HG03103 (cell line): ENCODE measurements around the gene SETX.

Experiments used
- ATAC-seq: cut with Tn5 transposase; IDR thresholded peaks from one replicate; pipeline ENCODE4 v1.9.1; 2021; ENCODE audit warnings: low read depth; ENCODE audit not compliant: unreplicated experiment

The SETX gene

GRCh38 chr9:132356324-132356924, 1.6 kb upstream of the SETX start:
- ATAC-seq = no peak

- ATAC-seq = no peak
These were observed 3.3 kb downstream of the SETX start for GRCh38 chr9:132351404-132352045.

GRCh38 chr9:132350861-132351315, 3.9 kb downstream of the SETX start:
- no peak for ATAC-seq

- ATAC-seq = no peak
These were observed 6.1 kb downstream of the SETX start for GRCh38 chr9:132348676-132349075.

GRCh38 chr9:132346177-132346576, 8.6 kb downstream of the SETX start:
- ATAC-seq = no peak

- ATAC-seq = no peak
These were observed 13.5 kb downstream of the SETX start for GRCh38 chr9:132341177-132341840.

- ATAC-seq = no peak
These were observed 20.4 kb downstream of the SETX start for GRCh38 chr9:132334364-132334763.

GRCh38 chr9:132333556-132333955, 21.2 kb downstream of the SETX start:
- no peak for ATAC-seq

GRCh38 chr9:132328580-132328979, 26.2 kb downstream of the SETX start:
- no peak for ATAC-seq

- ATAC-seq = no peak
These were observed 27.2 kb downstream of the SETX start for GRCh38 chr9:132327537-132327936.

GRCh38 chr9:132324425-132324824, 30.4 kb downstream of the SETX start:
- ATAC-seq = no peak

GRCh38 chr9:132319421-132320110, 35.2 kb downstream of the SETX start:
- ATAC-seq = no peak

GRCh38 chr9:132312873-132313272, 41.9 kb downstream of the SETX start:
- no peak for ATAC-seq

- no peak for ATAC-seq
These were observed 42.4 kb downstream of the SETX start for GRCh38 chr9:132312426-132312825.

- no peak for ATAC-seq
These were observed 42.8 kb downstream of the SETX start for GRCh38 chr9:132311978-132312377.

GRCh38 chr9:132309056-132309455, 45.7 kb downstream of the SETX start:
- no peak for ATAC-seq

- no peak for ATAC-seq
These were observed 53.3 kb downstream of the SETX start for GRCh38 chr9:132301521-132301920.

GRCh38 chr9:132299221-132299620, 55.6 kb downstream of the SETX start:
- no peak for ATAC-seq

- ATAC-seq = no peak
These were observed 59.6 kb downstream of the SETX start for GRCh38 chr9:132295181-132295580.

- no peak for ATAC-seq
These were observed 61.6 kb downstream of the SETX start for GRCh38 chr9:132293145-132293721.

GRCh38 chr9:132288966-132289365, 65.8 kb downstream of the SETX start:
- ATAC-seq = no peak
